H1 (cell line): ENCODE results near the gene GMNC. TPM values are rescaled to one million over a fixed set of nuclear protein-coding genes. Genes with fewer than 3 reads are reported as not detected.

Source experiments
- KDM4A ChIP-seq: IDR thresholded peaks from one replicate; pipeline ENCODE4 v1.7.1; 2012; ENCODE audit warnings: low read depth, mild to moderate bottlenecking, moderate library complexity, low read length, inconsistent platforms; ENCODE audit not compliant: severe bottlenecking
- SAP30 ChIP-seq: fragments of 300-600 bp; sonication (generic); IDR thresholded peaks from 2 replicates; pipeline ENCODE4 v1.7.1; 2012; ENCODE audit warnings: low read length, moderate library complexity, mild to moderate bottlenecking, inconsistent platforms; ENCODE audit not compliant: insufficient read depth, insufficient replicate concordance
- SIX5 ChIP-seq: IDR thresholded peaks from 2 replicates; pipeline ENCODE4 v1.6.1; 2011; ENCODE audit warnings: mild to moderate bottlenecking, low read depth, low read length
- polyA plus RNA-seq, 7 experiments: library from polyadenylated mRNA; depleted of rRNA in 3 of 7; stranded (reverse) in 5 of 7; unstranded in 2 of 7; fragments of >200 nt in 5 of 7; fragments of 200-250 nt in 2 of 7; gene quantifications; 1 replicate in 5 of 7; 2 replicates in 1 of 7; 4 replicates in 1 of 7; pipeline versions ENCODE4 v1.2.1 to v1.2.3, GENCODE V29; 2011 to 2013; ENCODE audit warnings: missing spikeins in 2 of 7, mixed read lengths in 2 of 7
- total RNA-seq: library from RNA; stranded (reverse); fragmentation: NEBNext Ultra II Directional; extraction: Animal tissue kit (Norgen Biotek cat#: 25700); gene quantifications from 2 replicates; pipeline ENCODE4 v1.2.1, GENCODE V29; 2021

The GMNC gene
- total and polyA plus RNA-seq, 2 of the 8 experiments (the other 6 are each of a cell fraction or from before 2014, with no cell fraction given): 0.05 to 0.24 TPM

DNA sequence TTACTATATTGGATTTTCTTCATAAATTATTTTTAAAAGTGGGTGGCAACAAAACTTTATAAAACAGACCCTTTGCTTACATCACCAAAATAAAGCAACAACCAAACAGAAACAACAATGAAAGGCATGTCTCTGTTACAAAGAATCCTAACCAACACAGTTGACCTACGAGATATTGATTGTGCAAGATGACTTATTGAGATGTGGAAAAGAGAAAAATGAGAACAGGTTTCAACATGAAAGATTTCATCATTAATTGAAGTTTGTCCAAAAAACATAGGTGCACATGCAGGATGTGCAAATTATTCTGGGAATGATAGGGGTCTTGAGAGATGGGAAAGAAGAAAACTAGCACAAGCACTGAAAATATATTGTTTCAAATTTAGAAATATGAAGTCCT is 9.0 kb downstream of the GMNC start (continued):
- no peak for TF ChIP-seq KDM4A
- no peak for TF ChIP-seq SAP30
- no peak for TF ChIP-seq SIX5
